Epidermal melanocyte (primary cell): Measurements from ENCODE around the gene MLF2.
A peak's percentile ranks its signal among the peaks of the same experiment; 100 is the strongest.

Source experiments
- DNase-seq: peaks from one replicate; pipeline ENCODE4 v3.0.0; 2011; ENCODE audit warnings: low spot score; ENCODE audit not compliant: insufficient read length

The MLF2 gene

GRCh38 chr12:6752921-6753771 is at the start of gene MLF2:
MLF2 (minus strand) TSS chr12:6753141; CDS start chr12:6752334, 807 bp downstream.
- DNase-seq = peak; percentile 96

- no peak for DNase-seq
Measured at GRCh38 chr12:6799147-6799546, 46.2 kb upstream of the MLF2 start.

- no peak for DNase-seq
Measured at GRCh38 chr12:6796576-6796975, 43.6 kb upstream of the MLF2 start.

GRCh38 chr12:6795088-6795487 is 42.1 kb upstream of the MLF2 start:
- DNase-seq = no peak

- DNase-seq = no peak
Measured at GRCh38 chr12:6792522-6793201, 39.7 kb upstream of the MLF2 start.

GRCh38 chr12:6791931-6792520 is 39.1 kb upstream of the MLF2 start:
- no peak for DNase-seq

- no peak for DNase-seq
Measured at GRCh38 chr12:6790496-6791150, 37.7 kb upstream of the MLF2 start.

- no peak for DNase-seq
Measured at GRCh38 chr12:6788972-6789924, 36.3 kb upstream of the MLF2 start, which contains the start of gene CD4. CD4 (plus strand) TSS chr12:6789528; CDS start chr12:6800139, 10,611 bp downstream.

GRCh38 chr12:6787309-6787708 is 34.4 kb upstream of the MLF2 start:
- DNase-seq = no peak

- no peak for DNase-seq
Measured at GRCh38 chr12:6786416-6787094, 33.6 kb upstream of the MLF2 start.

- DNase-seq = no peak
Measured at GRCh38 chr12:6784761-6785160, 31.8 kb upstream of the MLF2 start.

GRCh38 chr12:6784296-6784695 is 31.4 kb upstream of the MLF2 start:
- DNase-seq = no peak

GRCh38 chr12:6783828-6784227 is 30.9 kb upstream of the MLF2 start:
- DNase-seq = no peak

- DNase-seq = no peak
Measured at GRCh38 chr12:6782850-6783566, 30.1 kb upstream of the MLF2 start.

GRCh38 chr12:6782119-6782518 is 29.2 kb upstream of the MLF2 start:
- no peak for DNase-seq

GRCh38 chr12:6780573-6780972 is 27.6 kb upstream of the MLF2 start:
- DNase-seq = no peak

GRCh38 chr12:6779708-6780432 is 26.9 kb upstream of the MLF2 start:
- DNase-seq = no peak
